Endothelial cell of umbilical vein (primary cell): Measurements from ENCODE around the gene P2RX3. TPM values are rescaled to one million over a fixed set of nuclear protein-coding genes. Genes with fewer than 3 reads are reported as not detected.

Experiments
- BruUV-seq: library from RNA; stranded (reverse); fragments of 400-500 nt; replicated peaks from 2 replicates; lab custom pipeline; 2021; lab: Mats Ljungman, UMichigan
- CTCF ChIA-PET: fragments of 300-600, 350-600 bp; sonication (Branson Sonifier 250); formaldehyde crosslinking; loops from one replicate; lab custom pipeline; 2021; ENCODE audit warnings: antibody characterized with exemption, inconsistent platforms; lab: Charles Lee
- POLR2A ChIA-PET: fragments of 300-600, 350-600 bp; sonication (Branson Sonifier 250); formaldehyde crosslinking; loops from one replicate; lab custom pipeline; 2021; ENCODE audit warnings: antibody characterized with exemption, inconsistent platforms; lab: Charles Lee
- DNase-seq: peaks from one replicate; pipeline ENCODE4 v3.0.0-alpha.2; 2011; ENCODE audit warnings: low read depth, low spot score
- FAIRE-seq: peaks from 2 replicates; lab custom pipeline; 2011; peaks lifted over from hg19 to GRCh38; lab: Jason Lieb, UNC
- H2AFZ ChIP-seq: 2 replicates; pipeline ENCODE4 v1.6.0; 2012; ENCODE audit warnings: low read depth, low read length, control low read depth, inconsistent platforms
- H3K27ac ChIP-seq: 2 replicates; pipeline ENCODE4 v1.5.1; 2011; ENCODE audit warnings: low read depth, mild to moderate bottlenecking, control low read depth, low read length, moderate library complexity; ENCODE audit not compliant: insufficient read depth
- H3K27me3 ChIP-seq, 2 experiments: 2 replicates each; pipeline versions ENCODE4 v1.6.0 to v1.6.1; 2011; ENCODE audit warnings: low read length in 2 of 2, mixed read lengths in 1 of 2; ENCODE audit not compliant: control insufficient read depth in 2 of 2, insufficient read depth in 2 of 2
- H3K36me3 ChIP-seq, 2 experiments: 2 replicates in 1 of 2; 3 replicates in 1 of 2; pipeline ENCODE4 v1.5.1; 2011; ENCODE audit warnings: low read length in 2 of 2, mild to moderate bottlenecking in 1 of 2, moderate library complexity in 1 of 2; ENCODE audit not compliant: control insufficient read depth in 2 of 2, insufficient read depth in 2 of 2; ENCODE audit errors: extremely low read depth in 1 of 2
- H3K4me1 ChIP-seq: 3 replicates; pipeline ENCODE4 v1.5.1; 2011; ENCODE audit warnings: mild to moderate bottlenecking, low read length; ENCODE audit not compliant: control insufficient read depth, insufficient read depth; ENCODE audit errors: extremely low read depth
- H3K4me2 ChIP-seq: 2 replicates; pipeline ENCODE4 v1.6.1; 2011; ENCODE audit warnings: low read length, control low read depth, mixed read lengths; ENCODE audit not compliant: insufficient read depth
- H3K4me3 ChIP-seq, 3 experiments: fragments of 200-600 bp in 1 of 3; sonication (generic), shearing (Covaris generic) in 1 of 3; replicated peaks in 1 of 3; 2 replicates each; pipeline ENCODE4 v1.5.1; 2011 to 2016; ENCODE audit warnings: control low read depth in 3 of 3, low read length in 3 of 3, mild to moderate bottlenecking in 2 of 3, inconsistent platforms in 1 of 3, low read depth in 1 of 3, moderate library complexity in 1 of 3; ENCODE audit not compliant: insufficient read depth in 1 of 3
- H3K79me2 ChIP-seq: 2 replicates; pipeline ENCODE4 v1.6.0; 2012; ENCODE audit warnings: low read length, inconsistent platforms; ENCODE audit not compliant: control insufficient read depth, insufficient read depth
- H3K9ac ChIP-seq: replicated peaks from 2 replicates; pipeline ENCODE3; 2011; ENCODE audit warnings: low read length, control low read depth; ENCODE audit not compliant: insufficient read depth; ENCODE audit errors: extremely low read depth
- H3K9me1 ChIP-seq: replicated peaks from 3 replicates; pipeline ENCODE4 v1.6.0; 2011; ENCODE audit warnings: mild to moderate bottlenecking, low read length; ENCODE audit not compliant: control insufficient read depth, insufficient read depth; ENCODE audit errors: extremely low read depth
- H3K9me3 ChIP-seq: replicated peaks from 2 replicates; pipeline ENCODE4 v1.5.1; 2012; ENCODE audit warnings: low read length, inconsistent platforms; ENCODE audit not compliant: control insufficient read depth, insufficient read depth
- H4K20me1 ChIP-seq: replicated peaks from 2 replicates; pipeline ENCODE3; 2011; ENCODE audit warnings: mild to moderate bottlenecking, low read length; ENCODE audit not compliant: control insufficient read depth, insufficient read depth; ENCODE audit errors: extremely low read depth
- EZH2 ChIP-seq: IDR thresholded peaks from 2 replicates; pipeline ENCODE4 v1.6.1; 2012; ENCODE audit warnings: borderline replicate concordance, low read depth, mild to moderate bottlenecking, moderate library complexity, low read length, inconsistent platforms; ENCODE audit not compliant: severe bottlenecking
- FOS ChIP-seq: IDR thresholded peaks from 2 replicates; pipeline ENCODE4 v1.6.1; 2011; ENCODE audit warnings: mild to moderate bottlenecking, low read length, moderate library complexity, borderline replicate concordance; ENCODE audit not compliant: insufficient read depth
- GATA2 ChIP-seq: IDR thresholded peaks from 2 replicates; pipeline ENCODE4 v1.7.0; 2011; ENCODE audit warnings: low read depth, mild to moderate bottlenecking, moderate library complexity, mixed read lengths, low read length; ENCODE audit not compliant: insufficient read length, insufficient read depth
- JUN ChIP-seq: IDR thresholded peaks from 2 replicates; pipeline ENCODE4 v1.6.1; 2011; ENCODE audit warnings: borderline replicate concordance, low read depth; ENCODE audit not compliant: insufficient read length, insufficient read depth
- MYC ChIP-seq: IDR thresholded peaks from one replicate; pipeline ENCODE4 v1.6.1; 2011; ENCODE audit warnings: mild to moderate bottlenecking, low read depth, low read length
- POLR2A ChIP-seq: IDR thresholded peaks from 2 replicates; pipeline ENCODE4 v1.6.1; 2012; ENCODE audit warnings: low read depth, mild to moderate bottlenecking, control low read depth, low read length
- POLR2AphosphoS5 ChIP-seq: IDR thresholded peaks from 2 replicates; pipeline ENCODE4 v1.6.1; 2012; ENCODE audit warnings: low read depth, mild to moderate bottlenecking, control low read depth, low read length, moderate library complexity; ENCODE audit not compliant: insufficient read depth
- dilution Hi-C: fragments of 300-500 bp; cut with MboI; formaldehyde crosslinking; loops from one replicate; pipeline ENCODE4 v1.15.0; 2019; ENCODE audit warnings: low sequenced_read_pairs; ENCODE audit not compliant: extremely low pct_ligation_motif_present
- intact Hi-C: fragments of 100-400 bp; cut with micrococcal nuclease; formaldehyde crosslinking; loops from one replicate; pipeline ENCODE4 v1.10.0; 2022
- polyA plus RNA-seq, 4 experiments: library from polyadenylated mRNA; depleted of rRNA in 3 of 4; stranded (reverse) in 3 of 4; unstranded in 1 of 4; fragments of >200 nt; gene quantifications; 2 replicates each; pipeline versions ENCODE4 v1.2.1 to v1.2.3, GENCODE V29; 2011 to 2012; ENCODE audit warnings: missing spikeins in 1 of 4
- total RNA-seq: library from RNA; stranded (reverse); gene quantifications from 2 replicates; pipeline ENCODE4 v1.2.3, GENCODE V29; 2021
- TF ChIP-seq, protein P1 (sequence below), 2 donors: IDR thresholded peaks; 1 replicate in 1 of 2; 2 replicates in 1 of 2; pipeline ENCODE4 v1.5.1; 2011; ENCODE audit warnings: low read length in 2 of 2, mild to moderate bottlenecking in 2 of 2, moderate library complexity in 2 of 2, control low read depth in 1 of 2, inconsistent platforms in 1 of 2, low read depth in 1 of 2; ENCODE audit not compliant: insufficient read depth in 1 of 2; ENCODE audit errors: extremely low read depth in 1 of 2
- TF ChIP-seq, protein P2 (sequence below): IDR thresholded peaks from 2 replicates; pipeline ENCODE4 v1.6.1; 2011; ENCODE audit not compliant: insufficient read depth, insufficient read length

The P2RX3 gene
- total and polyA plus RNA-seq, 2 donors (not counting 3 experiments of a cell fraction or from before 2014, with no cell fraction given): not detected

DNA sequence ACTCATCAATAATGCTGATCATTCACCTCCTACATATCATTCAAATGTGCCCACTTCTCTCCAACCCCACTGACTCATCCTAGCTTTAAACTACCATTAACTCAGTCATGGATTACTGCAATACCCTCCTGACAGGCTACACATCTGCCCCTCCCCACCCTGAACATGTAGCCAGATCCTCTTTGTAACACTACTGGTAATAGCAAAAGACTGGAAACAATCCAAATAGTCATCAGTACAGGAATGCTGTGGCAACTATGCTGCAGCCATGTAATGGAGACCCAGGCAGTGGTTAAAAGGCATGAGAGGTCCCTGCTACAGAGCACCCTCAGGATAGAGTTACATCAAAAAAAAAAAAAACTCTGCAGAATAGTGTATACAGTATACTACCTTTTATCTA lies 72.1 kb downstream of the P2RX3 start:
- intact Hi-C loops (no loop called here), dilution Hi-C loops (no loop called here)
- Histone ChIP-seq H3K4me3 (no peak overlapping the region), H3K4me2 (no peak overlapping the region), H3K4me1 (peaks cover 41% of the 10 kb centered on the region), H4K20me1 (no peaks in the 10 kb centered on the region), H3K9me3 (no peaks in the 10 kb centered on the region), H3K27ac (no peak overlapping the region), H3K79me2 (no peaks in the 10 kb centered on the region), H3K27me3 (no peaks in the 10 kb centered on the region), H3K9ac (no peak overlapping the region), H3K36me3 (peaks cover 12 to 21% of the 10 kb centered on the region in 2 experiments), H3K9me1 (no peaks in the 10 kb centered on the region), H2AFZ (no peak overlapping the region)
- DNase-seq (no peak), FAIRE-seq (no peak)
- ChIA-PET POLR2A (no interaction called here), CTCF (no interaction called here)
- TF ChIP-seq POLR2A (no peak), JUN (no peak), EZH2 (no peak), GATA2 (no peak), POLR2AphosphoS5 (no peak), MYC (no peak), FOS (no peak)
- TF ChIP-seq, protein P1, sequence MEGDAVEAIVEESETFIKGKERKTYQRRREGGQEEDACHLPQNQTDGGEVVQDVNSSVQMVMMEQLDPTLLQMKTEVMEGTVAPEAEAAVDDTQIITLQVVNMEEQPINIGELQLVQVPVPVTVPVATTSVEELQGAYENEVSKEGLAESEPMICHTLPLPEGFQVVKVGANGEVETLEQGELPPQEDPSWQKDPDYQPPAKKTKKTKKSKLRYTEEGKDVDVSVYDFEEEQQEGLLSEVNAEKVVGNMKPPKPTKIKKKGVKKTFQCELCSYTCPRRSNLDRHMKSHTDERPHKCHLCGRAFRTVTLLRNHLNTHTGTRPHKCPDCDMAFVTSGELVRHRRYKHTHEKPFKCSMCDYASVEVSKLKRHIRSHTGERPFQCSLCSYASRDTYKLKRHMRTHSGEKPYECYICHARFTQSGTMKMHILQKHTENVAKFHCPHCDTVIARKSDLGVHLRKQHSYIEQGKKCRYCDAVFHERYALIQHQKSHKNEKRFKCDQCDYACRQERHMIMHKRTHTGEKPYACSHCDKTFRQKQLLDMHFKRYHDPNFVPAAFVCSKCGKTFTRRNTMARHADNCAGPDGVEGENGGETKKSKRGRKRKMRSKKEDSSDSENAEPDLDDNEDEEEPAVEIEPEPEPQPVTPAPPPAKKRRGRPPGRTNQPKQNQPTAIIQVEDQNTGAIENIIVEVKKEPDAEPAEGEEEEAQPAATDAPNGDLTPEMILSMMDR (IDR thresholded peaks at IDR 0.05; ENCODE audit: extremely low read depth in 1 of 2, insufficient read depth in 1 of 2, low read depth in 1 of 2, low read length in 2 of 2): no peak
- TF ChIP-seq, protein P2, sequence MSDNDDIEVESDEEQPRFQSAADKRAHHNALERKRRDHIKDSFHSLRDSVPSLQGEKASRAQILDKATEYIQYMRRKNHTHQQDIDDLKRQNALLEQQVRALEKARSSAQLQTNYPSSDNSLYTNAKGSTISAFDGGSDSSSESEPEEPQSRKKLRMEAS: no peak
- no TSS peak for BruUV-seq
